ENCODE measurements around the gene PAM16. TPM values are rescaled to one million over a fixed set of nuclear protein-coding genes. Genes with fewer than 3 reads are reported as not detected.

Gene PAM16
- total and polyA plus RNA-seq, 9 of the 15 experiments (the other 6 are each of a cell fraction or from before 2014, with no cell fraction given) = 38.7 to 273 (median 79.3) TPM

DNA sequence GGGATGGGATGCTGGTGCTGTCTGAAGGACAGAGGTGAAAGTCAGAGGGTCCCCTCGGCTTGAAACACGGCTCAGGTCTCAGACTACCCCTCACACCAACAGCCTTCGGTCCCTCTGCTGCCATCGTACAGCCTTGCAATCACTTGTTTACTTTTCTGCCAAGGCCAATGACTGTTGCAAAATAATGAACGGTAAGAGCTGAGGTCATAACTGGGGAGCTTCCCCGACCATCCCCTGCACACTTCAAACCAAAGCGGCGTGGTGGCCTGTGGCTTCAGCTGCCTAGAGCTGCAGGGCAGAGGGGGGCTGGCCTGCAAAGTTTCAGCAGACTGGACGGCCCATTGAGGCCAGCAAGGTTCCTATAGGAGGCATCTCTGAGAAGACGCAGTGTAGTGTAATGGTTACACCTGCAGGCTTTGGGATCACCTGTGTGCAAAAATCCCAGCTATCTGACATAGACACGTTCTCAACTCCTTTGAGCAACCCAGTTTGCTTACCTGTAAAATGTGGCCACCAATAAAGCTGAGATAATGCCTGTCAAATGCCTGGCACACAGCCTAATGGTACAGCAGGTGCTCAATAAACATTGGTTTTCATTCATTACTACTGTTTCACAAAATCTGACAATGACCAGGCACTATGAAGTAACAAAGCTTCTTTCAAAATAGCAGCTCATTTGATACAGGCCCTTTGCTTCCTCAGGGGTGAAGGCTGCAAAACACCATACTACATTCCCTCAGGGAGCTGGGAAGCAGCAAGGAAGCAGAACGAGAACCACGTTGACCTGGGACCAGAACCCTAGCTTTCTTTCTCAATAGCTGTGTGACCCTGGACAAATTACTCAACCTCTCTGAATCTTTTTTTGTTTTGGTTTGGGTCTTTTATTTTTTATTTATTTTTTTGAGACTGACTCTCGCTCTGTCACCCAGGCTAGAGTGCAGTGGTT lies 5.0 kb downstream of the PAM16 start:
- ChIA-PET CTCF (ENCODE audit: low intra/inter-chr PET ratio) (no interaction called here), POLR2A (interaction anchor here (1.0 to 1.7 kb wide), 5 partner anchors 10 to 38 kb away, joined by 3 to 5 read pairs (median 4); partner anchors contain the start of gene VASN)
- no peak for FAIRE-seq
- H3K4me1 ChIP-seq (replicated peaks in 1 of 2; ENCODE audit: control insufficient read depth in 2 of 2, insufficient read depth in 2 of 2, low read length in 2 of 2) = peaks cover 17 to 43% of the 10 kb centered on the region in 2 experiments; a peak in 4 of 5 replicates
- H3K79me2 ChIP-seq (ENCODE audit: control insufficient read depth, insufficient read depth, low read length) = peaks cover 93% of the 10 kb centered on the region
- H3K9me3 ChIP-seq (replicated peaks; ENCODE audit: control insufficient read depth, insufficient read depth, low read depth, low read length) = peaks cover 9% of the 10 kb centered on the region; the same call in 1 of the 2 replicates
- no TSS peak for BruUV-seq (replicated peaks)
- WGBS (ENCODE audit: insufficient coverage, low coverage, missing lambda C conversion rate) = 84% methylated on average over 13 of the region's 14 CpGs
- H3K9ac ChIP-seq (ENCODE audit: insufficient read depth in 1 of 2, low read depth in 2 of 2, low read length in 2 of 2) = no peak overlapping the region
- no peak for ATAC-seq
- no peaks in the 10 kb centered on the region for H3K9me1 ChIP-seq (ENCODE audit: control insufficient read depth, insufficient read depth, low read length)
- no peak for DNase-seq (ENCODE audit: extremely low read depth in 1 of 4, low spot score in 3 of 4)
- H3K36me3 ChIP-seq (ENCODE audit: control insufficient read depth, insufficient read depth, low read length) = peaks cover 67% of the 10 kb centered on the region; the same call in 2 of the 3 replicates
- in situ Hi-C loops (cut with MboI) = loop anchor here (5.0 kb wide), 1 partner anchor 74 kb away; the partner anchor contains the start of gene TFAP4
- 0 out of 3 replicates have a peak overlapping the region, but pooled peaks have one; percentile 13 for H3K27ac ChIP-seq (ENCODE audit: extremely low read depth, low read depth, low read length)
- no peaks in the 10 kb centered on the region for H3K27me3 ChIP-seq (ENCODE audit: control insufficient read depth in 2 of 2, insufficient read depth in 2 of 2, low read length in 2 of 2)
- H2AFZ ChIP-seq (ENCODE audit: low read depth, low read length) = no peak overlapping the region
- intact Hi-C loops (cut with micrococcal nuclease) = no loop called here
- no peak overlapping the region for H3K4me3 ChIP-seq
- peaks cover 13% of the 10 kb centered on the region for H4K20me1 ChIP-seq (replicated peaks; ENCODE audit: control insufficient read depth, insufficient read depth, low read length)
- no peak overlapping the region for H3K4me2 ChIP-seq (ENCODE audit: insufficient read depth, low read length)
- TF ChIP-seq MEIS2 (IDR thresholded peaks at IDR 0.05; ENCODE audit: partially characterized antibody) (no peak), CTBP1 (IDR thresholded peaks at IDR 0.05; ENCODE audit: borderline replicate concordance) (no peak), RBBP5 (IDR thresholded peaks at IDR 0.05; ENCODE audit: borderline replicate concordance, insufficient read depth, low read length, poor library complexity, severe bottlenecking) (no peak), XRCC3 (IDR thresholded peaks at IDR 0.05) (no peak), BCL6 (CRISPR knock-in tag; IDR thresholded peaks at IDR 0.05) (no peak), ZNF347 (CRISPR knock-in tag; IDR thresholded peaks at IDR 0.05; ENCODE audit: low read depth) (no peak), GATA2 (CRISPR knock-in tag; IDR thresholded peaks at IDR 0.05) (no peak), HDAC2 (IDR thresholded peaks at IDR 0.05) (peak; percentile 77), NONO (IDR thresholded peaks at IDR 0.05; ENCODE audit: low read depth in 2 of 2, low read length in 1 of 2) (no peak), SMARCA5 (IDR thresholded peaks at IDR 0.05) (peak; percentile 75), ZNF224 (CRISPR knock-in tag; IDR thresholded peaks at IDR 0.05) (no peak)
- TF ChIP-seq, protein P1, sequence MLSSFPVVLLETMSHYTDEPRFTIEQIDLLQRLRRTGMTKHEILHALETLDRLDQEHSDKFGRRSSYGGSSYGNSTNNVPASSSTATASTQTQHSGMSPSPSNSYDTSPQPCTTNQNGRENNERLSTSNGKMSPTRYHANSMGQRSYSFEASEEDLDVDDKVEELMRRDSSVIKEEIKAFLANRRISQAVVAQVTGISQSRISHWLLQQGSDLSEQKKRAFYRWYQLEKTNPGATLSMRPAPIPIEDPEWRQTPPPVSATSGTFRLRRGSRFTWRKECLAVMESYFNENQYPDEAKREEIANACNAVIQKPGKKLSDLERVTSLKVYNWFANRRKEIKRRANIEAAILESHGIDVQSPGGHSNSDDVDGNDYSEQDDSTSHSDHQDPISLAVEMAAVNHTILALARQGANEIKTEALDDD (IDR thresholded peaks at IDR 0.05) = no peak
- TF ChIP-seq, protein P2, sequence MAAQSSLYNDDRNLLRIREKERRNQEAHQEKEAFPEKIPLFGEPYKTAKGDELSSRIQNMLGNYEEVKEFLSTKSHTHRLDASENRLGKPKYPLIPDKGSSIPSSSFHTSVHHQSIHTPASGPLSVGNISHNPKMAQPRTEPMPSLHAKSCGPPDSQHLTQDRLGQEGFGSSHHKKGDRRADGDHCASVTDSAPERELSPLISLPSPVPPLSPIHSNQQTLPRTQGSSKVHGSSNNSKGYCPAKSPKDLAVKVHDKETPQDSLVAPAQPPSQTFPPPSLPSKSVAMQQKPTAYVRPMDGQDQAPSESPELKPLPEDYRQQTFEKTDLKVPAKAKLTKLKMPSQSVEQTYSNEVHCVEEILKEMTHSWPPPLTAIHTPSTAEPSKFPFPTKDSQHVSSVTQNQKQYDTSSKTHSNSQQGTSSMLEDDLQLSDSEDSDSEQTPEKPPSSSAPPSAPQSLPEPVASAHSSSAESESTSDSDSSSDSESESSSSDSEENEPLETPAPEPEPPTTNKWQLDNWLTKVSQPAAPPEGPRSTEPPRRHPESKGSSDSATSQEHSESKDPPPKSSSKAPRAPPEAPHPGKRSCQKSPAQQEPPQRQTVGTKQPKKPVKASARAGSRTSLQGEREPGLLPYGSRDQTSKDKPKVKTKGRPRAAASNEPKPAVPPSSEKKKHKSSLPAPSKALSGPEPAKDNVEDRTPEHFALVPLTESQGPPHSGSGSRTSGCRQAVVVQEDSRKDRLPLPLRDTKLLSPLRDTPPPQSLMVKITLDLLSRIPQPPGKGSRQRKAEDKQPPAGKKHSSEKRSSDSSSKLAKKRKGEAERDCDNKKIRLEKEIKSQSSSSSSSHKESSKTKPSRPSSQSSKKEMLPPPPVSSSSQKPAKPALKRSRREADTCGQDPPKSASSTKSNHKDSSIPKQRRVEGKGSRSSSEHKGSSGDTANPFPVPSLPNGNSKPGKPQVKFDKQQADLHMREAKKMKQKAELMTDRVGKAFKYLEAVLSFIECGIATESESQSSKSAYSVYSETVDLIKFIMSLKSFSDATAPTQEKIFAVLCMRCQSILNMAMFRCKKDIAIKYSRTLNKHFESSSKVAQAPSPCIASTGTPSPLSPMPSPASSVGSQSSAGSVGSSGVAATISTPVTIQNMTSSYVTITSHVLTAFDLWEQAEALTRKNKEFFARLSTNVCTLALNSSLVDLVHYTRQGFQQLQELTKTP (IDR thresholded peaks at IDR 0.05; ENCODE audit: low read depth in 1 of 2, partially characterized antibody in 2 of 2) = no peak

Measured in K562 (cell line).